ENCODE results near the gene MBNL2.

GRCh38 chr13:97430296-97430695 lies 208.2 kb downstream of the MBNL2 start:
- TF ChIP-seq RBBP5 (conservative IDR thresholded peaks at IDR 0.05) (no peak), STAT3 (IDR thresholded peaks at IDR 0.05; ENCODE audit: low read depth, low read length) (no peak), HDAC2 (IDR thresholded peaks at IDR 0.05) (no peak)
- TF ChIP-seq, protein P1, sequence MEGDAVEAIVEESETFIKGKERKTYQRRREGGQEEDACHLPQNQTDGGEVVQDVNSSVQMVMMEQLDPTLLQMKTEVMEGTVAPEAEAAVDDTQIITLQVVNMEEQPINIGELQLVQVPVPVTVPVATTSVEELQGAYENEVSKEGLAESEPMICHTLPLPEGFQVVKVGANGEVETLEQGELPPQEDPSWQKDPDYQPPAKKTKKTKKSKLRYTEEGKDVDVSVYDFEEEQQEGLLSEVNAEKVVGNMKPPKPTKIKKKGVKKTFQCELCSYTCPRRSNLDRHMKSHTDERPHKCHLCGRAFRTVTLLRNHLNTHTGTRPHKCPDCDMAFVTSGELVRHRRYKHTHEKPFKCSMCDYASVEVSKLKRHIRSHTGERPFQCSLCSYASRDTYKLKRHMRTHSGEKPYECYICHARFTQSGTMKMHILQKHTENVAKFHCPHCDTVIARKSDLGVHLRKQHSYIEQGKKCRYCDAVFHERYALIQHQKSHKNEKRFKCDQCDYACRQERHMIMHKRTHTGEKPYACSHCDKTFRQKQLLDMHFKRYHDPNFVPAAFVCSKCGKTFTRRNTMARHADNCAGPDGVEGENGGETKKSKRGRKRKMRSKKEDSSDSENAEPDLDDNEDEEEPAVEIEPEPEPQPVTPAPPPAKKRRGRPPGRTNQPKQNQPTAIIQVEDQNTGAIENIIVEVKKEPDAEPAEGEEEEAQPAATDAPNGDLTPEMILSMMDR (IDR thresholded peaks at IDR 0.05 in 2 of 3, conservative IDR thresholded peaks at IDR 0.05 in 1 of 3; ENCODE audit: control insufficient read depth in 2 of 3, extremely low read depth in 1 of 3, insufficient read depth in 1 of 3, low read depth in 3 of 3, low read length in 3 of 3) = no peak

Data from GM12878 (cell line).